ENCODE measurements around the gene FNDC10. TPM values are rescaled to one million over a fixed set of nuclear protein-coding genes. Genes with fewer than 3 reads are reported as not detected.

Gene FNDC10
- polyA plus RNA-seq, 12 donors, result 0.88 to 10.3 (median 2.1) TPM; not detected in 1

GRCh38 chr1:1629430-1630190, 29.7 kb upstream of the FNDC10 start:
- DNase-seq, result no peak

GRCh38 chr1:1628754-1629429, 29.0 kb upstream of the FNDC10 start:
- no peak for DNase-seq

GRCh38 chr1:1627829-1628753, 28.2 kb upstream of the FNDC10 start:
- DNase-seq, result no peak

- DNase-seq, result no peak
Observed at GRCh38 chr1:1627261-1627828, 27.4 kb upstream of the FNDC10 start.

- DNase-seq, result no peak
Observed at GRCh38 chr1:1626207-1627141, 26.5 kb upstream of the FNDC10 start.

GRCh38 chr1:1625824-1626206, 25.9 kb upstream of the FNDC10 start:
- no peak for DNase-seq

GRCh38 chr1:1625404-1625775, 25.5 kb upstream of the FNDC10 start:
- DNase-seq, result no peak

- DNase-seq, result no peak
Observed at GRCh38 chr1:1624443-1625403, 24.8 kb upstream of the FNDC10 start.

- DNase-seq, result no peak
Observed at GRCh38 chr1:1623631-1624442, 23.9 kb upstream of the FNDC10 start.

- no peak for DNase-seq
Observed at GRCh38 chr1:1623181-1623630, 23.3 kb upstream of the FNDC10 start.

GRCh38 chr1:1622788-1623094, 22.8 kb upstream of the FNDC10 start:
- DNase-seq, result no peak

GRCh38 chr1:1622010-1622787, 22.3 kb upstream of the FNDC10 start:
- DNase-seq, result no peak

- no peak for DNase-seq
Observed at GRCh38 chr1:1621173-1622009, 21.5 kb upstream of the FNDC10 start.

GRCh38 chr1:1620433-1621139, 20.7 kb upstream of the FNDC10 start:
- no peak for DNase-seq

GRCh38 chr1:1619917-1620361, 20.0 kb upstream of the FNDC10 start:
- DNase-seq, result no peak

- no peak for DNase-seq
Observed at GRCh38 chr1:1618396-1619068, 18.6 kb upstream of the FNDC10 start.

Data from muscle of arm (tissue), 12 donors.